ENCODE data around the gene OXA1L. TPM values are rescaled to one million over a fixed set of nuclear protein-coding genes. Genes with fewer than 3 reads are reported as not detected.
"Not testable (repeated sequence)": the region's sequence is repeated elsewhere in the genome, so short reads cannot be mapped to it uniquely, and the experiment has no call there.

Gene OXA1L
- total RNA-seq (10 to 100 TPM; 48.1 to 76.2 (median 53.2) TPM), polyA plus RNA-seq (10 to 100 TPM; 56.7 to 91.2 TPM)

- intact Hi-C loops (cut with DNase I) = no loop called here
- WGBS, 2 donors = 0% methylated on average over 56 of the region's 56 CpGs
- H3K36me3 ChIP-seq = peaks cover 0 to 24% (median 21%) of the 10 kb centered on the region in 3 donors
- ATAC-seq (peak; percentile 94 to 98 (median 96)), FAIRE-seq (peak; percentile 88), DNase-seq (peak; percentile 96 to 99 (median 98))
- no peak for TF ChIP-seq CTCF (IDR thresholded peaks at IDR 0.05)
- no peaks in the 10 kb centered on the region for H3K27me3 ChIP-seq
- H3K9me3 ChIP-seq = no peaks in the 10 kb centered on the region
- peak within 1 kb of the TSS; percentile 60 to 79 (median 68) for H3K4me3 ChIP-seq
- peaks cover 0 to 9% (median 8%) of the 10 kb centered on the region in 3 donors for H3K4me1 ChIP-seq
- peak within 1 kb of the TSS; percentile 53 to 77 (median 60) for H3K27ac ChIP-seq
Observed at GRCh38 chr14:22766457-22767322, at the start of gene OXA1L. Gene OXA1L, plus strand, starts transcription at chr14:22766688. Its CDS starts 14 bp downstream, at chr14:22766702.

DNA sequence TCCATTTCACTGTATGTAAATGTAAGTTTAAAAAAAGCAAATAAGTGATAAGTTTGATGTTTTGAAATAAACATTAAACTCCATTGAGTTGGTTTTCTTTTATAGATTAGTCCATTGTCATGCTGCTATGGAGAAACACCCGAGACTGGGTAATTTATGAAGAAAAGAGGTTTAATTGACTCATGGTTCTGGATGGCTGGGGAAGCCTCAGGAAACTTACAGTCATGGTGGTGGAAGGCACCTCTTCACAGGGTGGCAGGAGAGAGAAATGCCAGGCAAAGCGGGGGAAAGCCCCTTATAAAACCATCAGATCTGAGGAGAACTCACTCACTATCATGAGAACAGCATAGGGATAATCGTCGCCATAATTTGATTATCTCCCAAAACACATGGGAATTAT lies 48.4 kb upstream of the OXA1L start:
- WGBS, 2 donors = 76 to 85% methylated on average over 4 of the region's 4 CpGs

DNA sequence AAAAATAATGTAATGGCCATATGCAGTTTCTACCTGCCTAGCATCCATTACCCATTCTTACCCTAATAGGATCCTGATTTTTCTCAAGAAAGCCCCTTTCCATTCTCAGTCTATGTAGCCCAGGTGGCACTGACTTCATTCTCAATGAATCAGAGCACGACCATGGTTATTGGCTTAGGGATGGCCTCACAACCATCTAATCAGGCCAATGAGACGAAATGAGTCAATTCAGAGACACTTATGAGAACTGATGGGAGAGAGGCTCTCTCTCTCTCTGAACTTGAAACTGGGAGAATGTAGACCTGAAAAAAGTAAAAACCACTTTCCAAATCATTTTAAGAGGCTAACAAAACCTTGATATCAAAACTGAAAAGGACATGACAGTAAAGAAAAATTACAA lies 45.3 kb upstream of the OXA1L start:
- no peak for TF ChIP-seq CTCF (IDR thresholded peaks at IDR 0.05)
- 72 to 85% methylated on average over 2 of the region's 2 CpGs for WGBS, 2 donors
- FAIRE-seq (no peak), ATAC-seq (no peak), DNase-seq (no peak)
- intact Hi-C loops (cut with DNase I) = no loop called here
- H3K27me3 ChIP-seq = no peaks in the 10 kb centered on the region
- H3K9me3 ChIP-seq = no peaks in the 10 kb centered on the region
- H3K4me1 ChIP-seq = no peaks in the 10 kb centered on the region
- no peaks in the 10 kb centered on the region for H3K36me3 ChIP-seq
- H3K4me3 ChIP-seq = no peak overlapping the region
- no peak overlapping the region for H3K27ac ChIP-seq

More for the DNA sequence above, 48.4 kb upstream of the OXA1L start:
- intact Hi-C loops (cut with DNase I) = no loop called here
- Histone ChIP-seq H3K27me3 (no peaks in the 10 kb centered on the region), H3K4me1 (no peaks in the 10 kb centered on the region), H3K4me3 (no peak overlapping the region), H3K27ac (no peak overlapping the region), H3K9me3 (no peaks in the 10 kb centered on the region), H3K36me3 (no peaks in the 10 kb centered on the region)
- ATAC-seq = no peak
- no peak for TF ChIP-seq CTCF (IDR thresholded peaks at IDR 0.05)
- no peak for FAIRE-seq
- DNase-seq = no peak

DNA sequence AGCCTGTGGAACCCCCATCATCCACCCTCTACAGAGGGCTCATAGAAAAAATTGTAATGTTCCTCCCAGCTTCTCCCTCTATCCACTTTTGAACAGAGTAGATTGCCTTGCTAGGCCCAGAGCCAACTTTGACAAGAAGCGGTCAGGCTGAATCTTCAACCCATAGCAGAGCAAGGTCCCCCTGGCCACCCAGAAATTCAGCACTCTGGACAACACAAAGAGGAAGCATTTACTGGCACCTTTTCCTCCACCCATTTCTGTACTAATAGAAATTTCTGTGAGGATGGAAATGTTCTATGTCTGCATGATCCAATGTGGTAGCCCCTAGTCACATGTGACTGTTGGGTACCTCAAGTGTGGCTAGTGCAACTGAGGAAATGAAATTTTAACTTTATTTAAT lies 42.7 kb upstream of the OXA1L start:
- H3K4me3 ChIP-seq = no peak overlapping the region
- intact Hi-C loops (cut with DNase I) = no loop called here

GRCh38 chr14:22724847-22725246 lies 41.6 kb upstream of the OXA1L start:
- H3K9me3 ChIP-seq; H3K27me3 ChIP-seq; FAIRE-seq; H3K4me1 ChIP-seq; H3K4me3 ChIP-seq; DNase-seq; intact Hi-C loops (cut with DNase I); H3K27ac ChIP-seq; H3K36me3 ChIP-seq; ATAC-seq: not testable (repeated sequence)
- 63 to 75% methylated on average over 5 to 8 of the region's 8 CpGs for WGBS, 2 donors

More for the DNA sequence above, 42.7 kb upstream of the OXA1L start:
- DNase-seq = no peak
- WGBS, 2 donors = 86 to 92% methylated on average over 1 of the region's 1 CpG
- no peak overlapping the region for H3K27ac ChIP-seq
- H3K4me1 ChIP-seq = no peaks in the 10 kb centered on the region
- H3K27me3 ChIP-seq = no peaks in the 10 kb centered on the region
- TF ChIP-seq CTCF (IDR thresholded peaks at IDR 0.05) = no peak
- H3K9me3 ChIP-seq = no peaks in the 10 kb centered on the region
- no peak for ATAC-seq
- no peak for FAIRE-seq
- no peaks in the 10 kb centered on the region for H3K36me3 ChIP-seq

DNA sequence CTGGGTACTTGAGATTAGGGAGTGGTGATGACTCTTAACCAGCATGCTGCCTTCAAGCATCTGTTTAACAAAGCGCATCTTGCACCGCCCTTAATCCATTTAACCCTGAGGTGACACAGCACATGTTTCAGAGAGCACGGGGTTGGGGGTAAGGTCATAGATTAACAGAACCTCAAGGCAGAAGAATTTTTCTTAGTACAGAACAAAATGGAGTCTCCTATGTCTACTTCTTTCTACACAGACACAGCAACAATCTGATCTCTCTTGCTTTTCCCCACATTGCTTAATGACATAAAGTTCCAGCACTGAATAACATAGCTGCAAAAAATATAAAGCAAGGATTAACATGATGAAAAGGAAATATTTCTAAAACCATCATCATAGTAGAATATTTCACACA lies 41.1 kb upstream of the OXA1L start:
- DNase-seq; H3K4me1 ChIP-seq; H3K9me3 ChIP-seq; H3K27ac ChIP-seq; H3K36me3 ChIP-seq; H3K27me3 ChIP-seq; H3K4me3 ChIP-seq; intact Hi-C loops (cut with DNase I); FAIRE-seq; ATAC-seq: not testable (repeated sequence)
- 56 to 64% methylated on average over 3 of the region's 3 CpGs for WGBS, 2 donors
